HepG2 (cell line): ENCODE measurements around the gene SCNM1. TPM values are rescaled to one million over a fixed set of nuclear protein-coding genes. Genes with fewer than 3 reads are reported as not detected.
A peak's percentile ranks its signal among the peaks of the same experiment; 100 is the strongest.

ENCODE experiments used
- MLXIP ChIP-seq: sonication (generic); formaldehyde crosslinking; IDR thresholded peaks from 2 replicates; pipeline ENCODE4 v1.9.0; 2021; ENCODE audit warnings: missing genetic modification reagents, borderline replicate concordance
- MNT ChIP-seq: fragments of 450-650 bp; IDR thresholded peaks from 2 replicates; pipeline ENCODE4 v1.6.1; 2016
- PAXIP1 ChIP-seq: sonication (generic); formaldehyde crosslinking; conservative IDR thresholded peaks from 2 replicates; pipeline ENCODE4 v1.4.0; 2020; ENCODE audit warnings: mild to moderate bottlenecking, missing genetic modification reagents, moderate library complexity
- PBX3 ChIP-seq: sonication (generic); formaldehyde crosslinking; IDR thresholded peaks from 2 replicates; pipeline ENCODE4 v1.8.1; 2023; ENCODE audit warnings: missing genetic modification reagents, inconsistent platforms, borderline replicate concordance
- SALL1 ChIP-seq: sonication (generic); formaldehyde crosslinking; IDR thresholded peaks from 2 replicates; pipeline ENCODE4 v1.8.0; 2022; ENCODE audit warnings: mild to moderate bottlenecking, missing genetic modification reagents
- SIX1 ChIP-seq: sonication (generic); formaldehyde crosslinking; IDR thresholded peaks from 2 replicates; pipeline ENCODE4 v1.4.0; 2020; ENCODE audit warnings: missing genetic modification reagents, borderline replicate concordance
- SP4 ChIP-seq: sonication (generic); formaldehyde crosslinking; IDR thresholded peaks from 2 replicates; pipeline ENCODE4 v1.8.1; 2023; ENCODE audit warnings: mild to moderate bottlenecking, missing genetic modification reagents
- U2AF1 ChIP-seq: fragments of 200-400 bp; formaldehyde crosslinking; optimal IDR thresholded peaks from 2 replicates; pipeline ENCODE3; 2017; ENCODE audit warnings: mild to moderate bottlenecking, low read depth, low read length
- ZBTB21 ChIP-seq: sonication (generic); formaldehyde crosslinking; IDR thresholded peaks from 2 replicates; pipeline ENCODE4 v1.4.0; 2020; ENCODE audit warnings: missing genetic modification reagents
- ZBTB43 ChIP-seq: sonication (generic); formaldehyde crosslinking; conservative IDR thresholded peaks from 2 replicates; pipeline ENCODE4 v1.4.0; 2020; ENCODE audit warnings: missing genetic modification reagents
- ZFX ChIP-seq: sonication (generic); formaldehyde crosslinking; IDR thresholded peaks from 2 replicates; pipeline ENCODE4 v1.4.0; 2020; ENCODE audit warnings: mild to moderate bottlenecking, low read depth, missing genetic modification reagents, moderate library complexity
- ZHX1 ChIP-seq: sonication (generic); formaldehyde crosslinking; IDR thresholded peaks from 2 replicates; pipeline ENCODE4 v1.8.1; 2022; ENCODE audit warnings: low read depth, mild to moderate bottlenecking, missing genetic modification reagents
- ZMAT3 ChIP-seq: sonication (generic); formaldehyde crosslinking; conservative IDR thresholded peaks from 2 replicates; pipeline ENCODE4 v1.7.0; 2021; ENCODE audit warnings: missing genetic modification reagents
- ZNF225 ChIP-seq: sonication (generic); formaldehyde crosslinking; IDR thresholded peaks from 2 replicates; pipeline ENCODE4 v1.4.0; 2020; ENCODE audit warnings: mild to moderate bottlenecking, missing genetic modification reagents
- polyA plus RNA-seq, 8 experiments: library from polyadenylated mRNA; depleted of rRNA in 3 of 8; stranded (reverse) in 7 of 8; unstranded in 1 of 8; fragments of >200 nt; fragmentation: Illumina TruSeq in 4 of 8; extraction: Trizol in 4 of 8; gene quantifications; 2 replicates each; pipeline versions ENCODE4 v1.2.1 to v1.2.3, GENCODE V29; 2011 to 2016; ENCODE audit warnings: low read depth in 4 of 8, missing spikeins in 1 of 8, mixed read lengths in 1 of 8; ENCODE audit not compliant: insufficient read depth in 1 of 8
- total RNA-seq, 5 experiments: library from RNA; depleted of rRNA; stranded (reverse); fragments of >200 nt; fragmentation: Illumina TruSeq; extraction: Trizol; gene quantifications; 2 replicates each; pipeline ENCODE4 v1.2.3, GENCODE V29; 2016; ENCODE audit warnings: low read depth in 1 of 5

Gene SCNM1
- total and polyA plus RNA-seq, 2 of the 13 experiments (the other 11 are each of a cell fraction or from before 2014, with no cell fraction given): 16.3 to 31.5 TPM

- TF ChIP-seq ZHX1 (CRISPR knock-in tag) (no peak), ZNF225 (CRISPR knock-in tag) (no peak), SP4 (CRISPR knock-in tag) (peak; percentile 45), ZFX (CRISPR knock-in tag) (peak; percentile 88), SALL1 (CRISPR knock-in tag) (peak; percentile 83), ZMAT3 (0 out of 2 replicates have a peak, but pooled peaks have one; percentile 13), PAXIP1 (CRISPR knock-in tag) (peak; percentile 17; the same call in 1 of the 2 replicates), PBX3 (CRISPR knock-in tag) (no peak), SIX1 (CRISPR knock-in tag) (no peak), ZBTB43 (no peak), MLXIP (0 out of 2 replicates have a peak, but pooled peaks have one; percentile 10), U2AF1 (no peak), ZBTB21 (no peak), MNT (no peak)
These were observed 32.5 kb downstream of the SCNM1 start, which contains the start of gene PIP5K1A (continued) for GRCh38 chr1:151198254-151199127.
